ENCODE measurements around the gene CKMT2. TPM values are rescaled to one million over a fixed set of nuclear protein-coding genes. Genes with fewer than 3 reads are reported as not detected.
A peak's percentile ranks its signal among the peaks of the same experiment; 100 is the strongest.

The CKMT2 gene
- total and polyA plus RNA-seq, 2 experiments from 2014 or later: 2.9 to 8.2 TPM

GRCh38 chr5:81300921-81301270 is 67.8 kb downstream of the CKMT2 start:
- Histone ChIP-seq H2AFZ (peak overlapping the region; percentile 88; the same call in 1 of the 2 replicates), H4K20me1 (replicated peaks; ENCODE audit: insufficient read depth) (no peaks in the 10 kb centered on the region), H3K4me1 (ENCODE audit: insufficient read depth) (peaks cover 9% of the 10 kb centered on the region; the same call in 1 of the 2 replicates), H3K27me3 (ENCODE audit: insufficient read depth) (no peaks in the 10 kb centered on the region), H3F3A (replicated peaks; ENCODE audit: low read depth) (no peaks in the 10 kb centered on the region), H3K79me2 (replicated peaks; ENCODE audit: insufficient read depth) (peaks cover 63% of the 10 kb centered on the region), H3K36me3 (ENCODE audit: insufficient read depth) (no peaks in the 10 kb centered on the region), H3K4me3 (peak overlapping the region; percentile 65), H3K27ac (ENCODE audit: low read depth) (peak overlapping the region; percentile 84), H3K9me2 (ENCODE audit: insufficient read depth) (no peaks in the 10 kb centered on the region), H3K4me2 (peak overlapping the region; percentile 89)
- peaks cover 11% of the 10 kb centered on the region for H3K4me1 Mint-ChIP-seq
- ATAC-seq (no peak), DNase-seq (ENCODE audit: low spot score) (peak; percentile 21)
- H3K9me3 Mint-ChIP-seq: no peaks in the 10 kb centered on the region
- peak overlapping the region; percentile 98 for H3K27ac Mint-ChIP-seq
- TF ChIP-seq POLR2AphosphoS5 (IDR thresholded peaks at IDR 0.05; ENCODE audit: low read depth) (no peak), REST (IDR thresholded peaks at IDR 0.05; ENCODE audit: unreplicated experiment) (no peak), CREB1 (CRISPR knock-in tag; IDR thresholded peaks at IDR 0.05; ENCODE audit: low read depth) (no peak), ZNF462 (CRISPR knock-in tag; IDR thresholded peaks at IDR 0.05) (no peak), NANOG (IDR thresholded peaks at IDR 0.05; ENCODE audit: borderline replicate concordance) (no peak), JUNB (IDR thresholded peaks at IDR 0.05; ENCODE audit: unreplicated experiment) (no peak), ZNF331 (CRISPR knock-in tag; IDR thresholded peaks at IDR 0.05; ENCODE audit: low read depth) (no peak), EZH2phosphoT487 (IDR thresholded peaks at IDR 0.05; ENCODE audit: unreplicated experiment) (no peak), STAT1 (IDR thresholded peaks at IDR 0.05; ENCODE audit: unreplicated experiment) (no peak), ZNF114 (CRISPR knock-in tag; IDR thresholded peaks at IDR 0.05) (no peak), EZH2 (IDR thresholded peaks at IDR 0.05; ENCODE audit: low read depth, unreplicated experiment) (no peak)
- TF ChIP-seq, protein P1, sequence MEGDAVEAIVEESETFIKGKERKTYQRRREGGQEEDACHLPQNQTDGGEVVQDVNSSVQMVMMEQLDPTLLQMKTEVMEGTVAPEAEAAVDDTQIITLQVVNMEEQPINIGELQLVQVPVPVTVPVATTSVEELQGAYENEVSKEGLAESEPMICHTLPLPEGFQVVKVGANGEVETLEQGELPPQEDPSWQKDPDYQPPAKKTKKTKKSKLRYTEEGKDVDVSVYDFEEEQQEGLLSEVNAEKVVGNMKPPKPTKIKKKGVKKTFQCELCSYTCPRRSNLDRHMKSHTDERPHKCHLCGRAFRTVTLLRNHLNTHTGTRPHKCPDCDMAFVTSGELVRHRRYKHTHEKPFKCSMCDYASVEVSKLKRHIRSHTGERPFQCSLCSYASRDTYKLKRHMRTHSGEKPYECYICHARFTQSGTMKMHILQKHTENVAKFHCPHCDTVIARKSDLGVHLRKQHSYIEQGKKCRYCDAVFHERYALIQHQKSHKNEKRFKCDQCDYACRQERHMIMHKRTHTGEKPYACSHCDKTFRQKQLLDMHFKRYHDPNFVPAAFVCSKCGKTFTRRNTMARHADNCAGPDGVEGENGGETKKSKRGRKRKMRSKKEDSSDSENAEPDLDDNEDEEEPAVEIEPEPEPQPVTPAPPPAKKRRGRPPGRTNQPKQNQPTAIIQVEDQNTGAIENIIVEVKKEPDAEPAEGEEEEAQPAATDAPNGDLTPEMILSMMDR (conservative IDR thresholded peaks at IDR 0.05; ENCODE audit: low read depth in 2 of 2): no peak
- TF ChIP-seq, protein P2, sequence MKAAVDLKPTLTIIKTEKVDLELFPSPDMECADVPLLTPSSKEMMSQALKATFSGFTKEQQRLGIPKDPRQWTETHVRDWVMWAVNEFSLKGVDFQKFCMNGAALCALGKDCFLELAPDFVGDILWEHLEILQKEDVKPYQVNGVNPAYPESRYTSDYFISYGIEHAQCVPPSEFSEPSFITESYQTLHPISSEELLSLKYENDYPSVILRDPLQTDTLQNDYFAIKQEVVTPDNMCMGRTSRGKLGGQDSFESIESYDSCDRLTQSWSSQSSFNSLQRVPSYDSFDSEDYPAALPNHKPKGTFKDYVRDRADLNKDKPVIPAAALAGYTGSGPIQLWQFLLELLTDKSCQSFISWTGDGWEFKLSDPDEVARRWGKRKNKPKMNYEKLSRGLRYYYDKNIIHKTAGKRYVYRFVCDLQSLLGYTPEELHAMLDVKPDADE (IDR thresholded peaks at IDR 0.05): no peak
- no peaks in the 10 kb centered on the region for H3K27me3 Mint-ChIP-seq (ENCODE audit: insufficient read depth, low read depth, poor library complexity)
- H3K36me3 Mint-ChIP-seq (ENCODE audit: low read depth): no peaks in the 10 kb centered on the region; the same call in 1 of the 3 replicates
- peak overlapping the region; percentile 93 for H3K4me3 Mint-ChIP-seq

All from GM23338 (cell line).